ENCODE data around the gene STX2.
"Not testable (repeated sequence)": the region's sequence is repeated elsewhere in the genome, so short reads cannot be mapped to it uniquely, and the experiment has no call there.

The STX2 gene

GRCh38 chr12:130878193-130879185 lies 39.4 kb upstream of the STX2 start:
- no peak overlapping the region for H3K4me3 ChIP-seq (ENCODE audit: low read length)
- no peak for TF ChIP-seq CTCF (conservative IDR thresholded peaks at IDR 0.05; ENCODE audit: low read length)

GRCh38 chr12:130877333-130877732 lies 38.3 kb upstream of the STX2 start:
- no peak for TF ChIP-seq CTCF (conservative IDR thresholded peaks at IDR 0.05; ENCODE audit: low read length)
- H3K4me3 ChIP-seq (ENCODE audit: low read length), result no peak overlapping the region
- no peak for DNase-seq (ENCODE audit: low read depth)

More at GRCh38 chr12:130878193-130879185, 39.4 kb upstream of the STX2 start:
- DNase-seq (ENCODE audit: low read depth), result no peak

- no peak for TF ChIP-seq CTCF (conservative IDR thresholded peaks at IDR 0.05; ENCODE audit: low read length)
- DNase-seq (ENCODE audit: low read depth), result no peak
- no peak overlapping the region for H3K4me3 ChIP-seq (ENCODE audit: low read length)
These were observed 37.7 kb upstream of the STX2 start for GRCh38 chr12:130876758-130877157.

- no peak for TF ChIP-seq CTCF (conservative IDR thresholded peaks at IDR 0.05; ENCODE audit: low read length)
- no peak for DNase-seq (ENCODE audit: low read depth)
- H3K4me3 ChIP-seq (ENCODE audit: low read length), result no peak overlapping the region
These were observed 37.2 kb upstream of the STX2 start for GRCh38 chr12:130876297-130876696.

GRCh38 chr12:130875708-130876107 lies 36.7 kb upstream of the STX2 start:
- H3K4me3 ChIP-seq (ENCODE audit: low read length); DNase-seq (ENCODE audit: low read depth): not testable (repeated sequence)

GRCh38 chr12:130875193-130875592 lies 36.1 kb upstream of the STX2 start:
- no peak for DNase-seq (ENCODE audit: low read depth)
- no peak overlapping the region for H3K4me3 ChIP-seq (ENCODE audit: low read length)
- TF ChIP-seq CTCF (conservative IDR thresholded peaks at IDR 0.05; ENCODE audit: low read length), result no peak

- H3K4me3 ChIP-seq (ENCODE audit: low read length), result no peak overlapping the region
- no peak for TF ChIP-seq CTCF (conservative IDR thresholded peaks at IDR 0.05; ENCODE audit: low read length)
- DNase-seq (ENCODE audit: low read depth), result no peak
These were observed 35.6 kb upstream of the STX2 start for GRCh38 chr12:130874696-130875095.

Data from AG10803 (cell line).